Astrocyte of the spinal cord (primary cell): Measurements from ENCODE around the gene TLCD3A.

Experiments
- DNase-seq: peaks from one replicate; pipeline ENCODE4 v3.0.0; 2011; ENCODE audit warnings: low read depth, low spot score
- H3K4me3 ChIP-seq: 2 replicates; pipeline ENCODE4 v1.5.1; 2011; ENCODE audit warnings: low read depth, mild to moderate bottlenecking, low read length, moderate library complexity
- in situ Hi-C: cut with HindIII; loops from 2 replicates; pipeline ENCODE4 v1.10.0; 2017; ENCODE audit warnings: low sequenced_read_pairs
- TF ChIP-seq, protein P1 (sequence below): IDR thresholded peaks from 2 replicates; pipeline ENCODE4 v1.5.1; 2012; ENCODE audit warnings: low read depth, mild to moderate bottlenecking, low read length, inconsistent platforms

TLCD3A gene

DNA sequence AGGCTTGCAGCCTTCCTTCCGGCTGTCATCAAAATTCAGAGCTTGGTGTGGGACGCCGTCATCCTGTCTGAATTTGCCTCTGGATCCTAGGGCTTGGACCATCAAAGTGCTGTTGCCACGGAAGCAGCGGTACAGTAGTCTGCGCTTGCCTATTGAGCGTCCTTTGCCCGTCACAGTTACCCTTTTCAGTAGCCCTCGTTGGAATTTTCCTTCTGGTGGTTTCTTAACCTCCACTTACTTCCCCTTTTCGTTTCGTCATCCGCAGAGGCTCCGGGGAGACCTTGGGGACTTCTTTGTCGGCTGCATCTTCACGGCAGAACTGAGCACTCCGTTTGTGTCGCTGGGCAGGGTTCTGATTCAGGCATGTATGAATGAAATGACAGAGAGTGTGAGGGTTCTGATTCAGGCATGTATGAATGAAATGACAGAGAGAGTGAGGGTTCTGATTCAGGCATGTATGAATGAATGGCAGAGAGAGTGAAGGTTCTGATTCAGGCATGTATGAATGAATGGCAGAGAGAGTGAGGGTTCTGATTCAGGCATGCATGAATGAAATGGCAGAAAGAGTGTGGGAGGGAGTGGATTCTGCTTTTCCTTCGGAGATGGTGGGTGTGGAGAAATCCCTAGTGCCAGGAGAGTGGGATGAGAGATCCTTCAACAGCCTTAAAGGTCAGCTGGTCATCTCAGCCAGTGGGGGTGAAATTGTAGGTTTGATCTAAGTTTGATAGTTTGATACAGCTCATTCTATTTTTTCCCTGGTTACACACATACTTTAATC, 8.0 kb downstream of the TLCD3A start:
- DNase-seq: no peak
- TF ChIP-seq, protein P1, sequence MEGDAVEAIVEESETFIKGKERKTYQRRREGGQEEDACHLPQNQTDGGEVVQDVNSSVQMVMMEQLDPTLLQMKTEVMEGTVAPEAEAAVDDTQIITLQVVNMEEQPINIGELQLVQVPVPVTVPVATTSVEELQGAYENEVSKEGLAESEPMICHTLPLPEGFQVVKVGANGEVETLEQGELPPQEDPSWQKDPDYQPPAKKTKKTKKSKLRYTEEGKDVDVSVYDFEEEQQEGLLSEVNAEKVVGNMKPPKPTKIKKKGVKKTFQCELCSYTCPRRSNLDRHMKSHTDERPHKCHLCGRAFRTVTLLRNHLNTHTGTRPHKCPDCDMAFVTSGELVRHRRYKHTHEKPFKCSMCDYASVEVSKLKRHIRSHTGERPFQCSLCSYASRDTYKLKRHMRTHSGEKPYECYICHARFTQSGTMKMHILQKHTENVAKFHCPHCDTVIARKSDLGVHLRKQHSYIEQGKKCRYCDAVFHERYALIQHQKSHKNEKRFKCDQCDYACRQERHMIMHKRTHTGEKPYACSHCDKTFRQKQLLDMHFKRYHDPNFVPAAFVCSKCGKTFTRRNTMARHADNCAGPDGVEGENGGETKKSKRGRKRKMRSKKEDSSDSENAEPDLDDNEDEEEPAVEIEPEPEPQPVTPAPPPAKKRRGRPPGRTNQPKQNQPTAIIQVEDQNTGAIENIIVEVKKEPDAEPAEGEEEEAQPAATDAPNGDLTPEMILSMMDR: no peak
- H3K4me3 ChIP-seq: no peak overlapping the region
- in situ Hi-C loops: no loop called here

DNA sequence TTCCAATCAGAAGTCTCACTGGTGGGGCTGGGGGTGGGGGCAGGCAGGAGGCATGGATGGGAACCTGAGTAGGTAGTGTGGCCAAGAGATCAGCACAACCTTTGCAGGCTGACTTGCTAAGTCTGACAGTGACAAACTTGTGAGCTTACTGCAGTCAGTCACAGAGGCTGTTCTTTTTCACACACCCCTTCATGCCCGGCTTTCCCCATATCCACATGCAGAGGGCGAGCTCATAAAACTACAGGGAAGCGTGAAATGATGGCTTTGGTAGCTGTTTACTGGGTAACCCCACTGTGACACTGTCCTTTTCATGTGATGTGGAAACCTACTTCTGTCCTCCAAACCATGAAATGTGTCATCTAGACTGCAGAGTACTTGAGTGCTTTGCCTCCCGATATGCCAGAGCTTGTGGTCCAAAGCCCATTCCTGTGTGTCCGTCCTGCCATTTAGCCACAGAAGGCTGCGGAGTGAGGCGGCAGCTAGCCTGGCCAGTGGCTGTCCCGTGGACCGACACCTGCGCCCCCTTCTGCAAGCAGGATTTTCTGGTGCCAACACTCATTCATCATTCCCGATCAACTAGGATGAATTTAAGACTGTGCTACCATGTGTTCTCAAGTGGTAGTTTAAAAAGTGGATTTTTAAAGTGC, 9.9 kb downstream of the TLCD3A start:
- in situ Hi-C loops: no loop called here
- no peak overlapping the region for H3K4me3 ChIP-seq
- no peak for DNase-seq
- TF ChIP-seq, protein P1: no peak

DNA sequence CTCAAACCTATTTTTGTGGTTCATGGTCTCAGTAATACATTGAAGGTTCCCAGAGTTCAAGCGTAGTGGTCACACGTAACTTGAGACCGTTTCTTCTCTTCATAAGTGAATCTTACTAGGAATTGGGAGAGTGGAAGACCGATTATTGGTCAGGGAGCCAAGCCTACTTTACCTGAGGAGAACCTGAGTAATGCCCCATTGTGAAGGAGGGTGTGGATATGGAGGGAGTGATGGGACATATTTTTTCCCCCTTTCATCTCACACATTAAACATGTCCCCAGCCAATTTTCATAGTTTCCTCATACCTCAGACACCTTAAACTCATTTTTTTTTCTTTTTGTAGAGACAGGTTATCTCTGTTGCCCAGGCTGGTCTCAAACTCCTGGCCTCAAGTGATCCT, 10.7 kb downstream of the TLCD3A start:
- TF ChIP-seq, protein P1: no peak
- DNase-seq: no peak
- H3K4me3 ChIP-seq: no peak overlapping the region
- in situ Hi-C loops: no loop called here

DNA sequence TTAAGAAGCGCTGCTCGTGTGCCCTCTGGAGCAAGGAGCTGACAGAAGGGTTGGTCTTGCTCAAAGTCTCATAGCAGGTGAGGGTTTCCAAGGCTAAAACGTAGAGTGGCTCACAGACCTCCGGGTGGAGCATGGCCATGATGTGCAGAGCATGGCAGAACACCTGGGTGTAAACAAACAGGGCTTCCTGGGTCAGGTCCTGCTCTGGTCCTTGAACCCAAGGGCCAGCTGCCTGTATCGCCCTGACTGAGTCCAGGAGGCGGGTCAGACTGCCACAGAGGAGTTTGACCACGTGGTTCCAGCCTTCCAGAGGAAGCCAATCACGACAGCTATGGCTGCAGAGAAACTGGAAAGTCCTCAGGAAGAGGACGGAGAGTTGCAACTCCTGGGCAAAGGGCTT, 12.5 kb downstream of the TLCD3A start:
- in situ Hi-C loops: no loop called here
- DNase-seq: no peak
- no peak overlapping the region for H3K4me3 ChIP-seq
- TF ChIP-seq, protein P1: no peak

DNA sequence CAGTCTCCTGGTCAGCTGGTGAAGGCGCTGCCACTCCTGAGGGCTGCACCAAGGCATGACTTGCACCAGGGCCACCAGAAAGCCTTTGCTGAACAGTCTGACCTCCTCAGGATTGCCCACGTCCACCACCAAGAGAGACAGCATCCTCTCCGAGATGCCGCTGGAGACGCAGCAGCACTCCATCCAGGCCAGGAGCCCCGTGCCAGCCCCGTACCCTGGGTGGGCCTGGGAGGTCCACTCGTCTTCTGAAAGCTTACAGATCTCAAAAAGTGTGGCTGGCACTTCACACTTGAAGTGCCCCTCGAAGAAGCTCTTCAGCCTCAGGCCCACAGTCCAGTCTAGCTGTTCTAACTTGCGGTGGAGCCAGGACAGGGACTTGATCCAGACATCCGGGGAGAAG, 13.0 kb downstream of the TLCD3A start:
- in situ Hi-C loops: no loop called here
- TF ChIP-seq, protein P1: no peak
- no peak for DNase-seq
- H3K4me3 ChIP-seq: no peak overlapping the region

DNA sequence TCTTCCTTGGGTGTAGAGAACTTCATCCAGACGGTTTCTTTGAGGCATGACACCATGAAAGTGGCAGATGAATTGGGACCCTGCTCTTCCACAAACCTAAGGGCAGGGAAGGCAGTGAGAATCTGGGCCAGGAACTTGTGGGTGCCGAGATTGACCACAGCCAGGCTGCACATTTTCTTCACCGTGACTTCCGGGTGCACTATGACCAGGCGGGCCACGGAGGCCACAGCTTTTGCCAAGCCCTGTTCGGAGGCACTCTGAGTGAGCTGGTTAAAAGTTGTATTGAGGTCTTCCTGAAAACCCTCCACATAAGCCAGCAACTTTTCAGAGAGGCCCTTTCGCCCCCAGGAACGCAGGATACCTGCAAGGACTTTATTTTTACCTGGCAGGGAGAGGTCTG, 13.8 kb downstream of the TLCD3A start:
- TF ChIP-seq, protein P1: no peak
- H3K4me3 ChIP-seq: no peak overlapping the region
- no peak for DNase-seq
- in situ Hi-C loops: no loop called here
